Cardiac muscle cell (in vitro differentiated cells and primary cell): Measurements from ENCODE around the gene TBXAS1. TPM values are rescaled to one million over a fixed set of nuclear protein-coding genes. Genes with fewer than 3 reads are reported as not detected.

Experiments
- DNase-seq, 2 donors: peaks; one replicate each; pipeline versions ENCODE4 v3.0.0 to v3.0.0-alpha.2; 2010 to 2017; ENCODE audit warnings: low read depth in 1 of 2, low spot score in 1 of 2
- H3K27ac ChIP-seq: fragments of 200-600 bp; sonication (generic); 2 replicates; pipeline ENCODE4 v1.5.1; 2016
- H3K27me3 ChIP-seq: fragments of 200-600 bp; sonication (generic); 2 replicates; pipeline ENCODE4 v1.6.0; 2016; ENCODE audit warnings: control low read depth
- H3K36me3 ChIP-seq: fragments of 200-600 bp; sonication (generic); 2 replicates; pipeline ENCODE4 v1.5.1; 2016; ENCODE audit warnings: control low read depth
- H3K4me1 ChIP-seq: fragments of 200-600 bp; sonication (generic); 2 replicates; pipeline ENCODE4 v1.8.1; 2017; ENCODE audit warnings: low read depth, mild to moderate bottlenecking, mixed run types
- H3K4me3 ChIP-seq: fragments of 200-600 bp; sonication (generic); 2 replicates; pipeline ENCODE4 v1.5.1; 2016; ENCODE audit warnings: mild to moderate bottlenecking
- H3K9me3 ChIP-seq: fragments of 200-600 bp; sonication (generic); 2 replicates; pipeline ENCODE4 v1.5.1; 2017; ENCODE audit warnings: low read depth, mild to moderate bottlenecking, control low read depth
- CTCF ChIP-seq: IDR thresholded peaks from 2 replicates; pipeline ENCODE4 v1.5.1; 2012; ENCODE audit warnings: low read depth, mild to moderate bottlenecking, low read length
- polyA plus RNA-seq: library from polyadenylated mRNA; unstranded; fragments of >200 nt; fragmentation: Nextera tagmentation; extraction: Ambion mirVana; gene quantifications from 2 replicates; pipeline ENCODE4 v1.2.1, GENCODE V29; 2016
- total RNA-seq: library from RNA; depleted of rRNA; stranded (reverse); fragments of >200 nt; gene quantifications from 2 replicates; pipeline ENCODE4 v1.2.3, GENCODE V29; 2016

Gene TBXAS1
- total and polyA plus RNA-seq, 2 experiments from 2014 or later = 0.83 to 6.2 TPM

GRCh38 chr7:140016540-140016939 lies 187.5 kb downstream of the TBXAS1 start:
- Histone ChIP-seq H3K36me3 (no peaks in the 10 kb centered on the region), H3K4me3 (no peak overlapping the region), H3K27ac (no peak overlapping the region), H3K4me1 (no peaks in the 10 kb centered on the region), H3K27me3 (no peaks in the 10 kb centered on the region), H3K9me3 (no peaks in the 10 kb centered on the region)
- no peak for TF ChIP-seq CTCF
- DNase-seq = no peak

GRCh38 chr7:140017034-140017433 lies 188.0 kb downstream of the TBXAS1 start:
- Histone ChIP-seq H3K4me1 (no peaks in the 10 kb centered on the region), H3K27ac (no peak overlapping the region), H3K36me3 (no peaks in the 10 kb centered on the region), H3K27me3 (no peaks in the 10 kb centered on the region), H3K4me3 (no peak overlapping the region), H3K9me3 (no peaks in the 10 kb centered on the region)
- no peak for TF ChIP-seq CTCF
- DNase-seq = no peak

GRCh38 chr7:140017543-140017942 lies 188.5 kb downstream of the TBXAS1 start:
- no peak for TF ChIP-seq CTCF
- no peaks in the 10 kb centered on the region for H3K36me3 ChIP-seq
- H3K9me3 ChIP-seq = no peaks in the 10 kb centered on the region
- no peak overlapping the region for H3K4me3 ChIP-seq
- no peaks in the 10 kb centered on the region for H3K27me3 ChIP-seq
- H3K27ac ChIP-seq = no peak overlapping the region
- no peak for DNase-seq
- H3K4me1 ChIP-seq = no peaks in the 10 kb centered on the region

- H3K4me3 ChIP-seq = no peak overlapping the region
- H3K27ac ChIP-seq = no peak overlapping the region
- no peaks in the 10 kb centered on the region for H3K36me3 ChIP-seq
- no peak for DNase-seq
- H3K27me3 ChIP-seq = no peaks in the 10 kb centered on the region
- TF ChIP-seq CTCF = no peak
- no peaks in the 10 kb centered on the region for H3K9me3 ChIP-seq
- no peaks in the 10 kb centered on the region for H3K4me1 ChIP-seq
Measured at GRCh38 chr7:140018125-140019043, 189.3 kb downstream of the TBXAS1 start.

- H3K27ac ChIP-seq = no peak overlapping the region
- no peak for TF ChIP-seq CTCF
- H3K27me3 ChIP-seq = no peaks in the 10 kb centered on the region
- no peaks in the 10 kb centered on the region for H3K36me3 ChIP-seq
- DNase-seq = no peak
- no peak overlapping the region for H3K4me3 ChIP-seq
- no peaks in the 10 kb centered on the region for H3K4me1 ChIP-seq
- H3K9me3 ChIP-seq = no peaks in the 10 kb centered on the region
Measured at GRCh38 chr7:140019172-140019571, 190.1 kb downstream of the TBXAS1 start.
